ENCODE data around the gene KLRG1. TPM values are rescaled to one million over a fixed set of nuclear protein-coding genes. Genes with fewer than 3 reads are reported as not detected.

Gene KLRG1
- total RNA-seq, 1 experiment from 2014 or later: 2.1 TPM

- no peak overlapping the region for H2BK15ac ChIP-seq (ENCODE audit: low read depth, low read length)
- Mint-ChIP-seq H3K9me3 (peaks cover 3% of the 10 kb centered on the region in 2 experiments; a peak in 2 of 5 replicates), H3K27me3 (ENCODE audit: low read depth) (no peaks in the 10 kb centered on the region), H3K4me3 (no peak overlapping the region), H3K4me1 (peaks cover 0 to 6% of the 10 kb centered on the region in 2 experiments; a peak in 2 of 4 replicates), H3K27ac (no peak overlapping the region), H3K36me3 (ENCODE audit: insufficient read depth in 1 of 3, low read depth in 3 of 3) (peaks cover 2 to 4% (median 3%) of the 10 kb centered on the region in 3 experiments; a peak in 3 of 7 replicates)
- H3K4me2 ChIP-seq (ENCODE audit: insufficient read depth, insufficient read length, low read length): no peak overlapping the region
- no peak overlapping the region for H4K91ac ChIP-seq (ENCODE audit: insufficient read length, low read depth, low read length)
- H3K79me2 ChIP-seq (ENCODE audit: insufficient read depth, low read length): no peaks in the 10 kb centered on the region
- no peak overlapping the region for H2BK20ac ChIP-seq (ENCODE audit: low read depth, low read length, poor library complexity, severe bottlenecking)
- H3T11ph ChIP-seq (ENCODE audit: low read length): no peak overlapping the region
- TF ChIP-seq CTCF (conservative IDR thresholded peaks at IDR 0.05): no peak
- H3K4ac ChIP-seq (ENCODE audit: low read depth, low read length): no peak overlapping the region
- H3K14ac ChIP-seq (ENCODE audit: insufficient read depth, low read length): no peak overlapping the region
- WGBS (ENCODE audit: extremely low coverage, insufficient read length, low lambda C conversion rate): no CpG with 5 or more reads among the region's 6 CpGs
- H4K5ac ChIP-seq (ENCODE audit: insufficient read length, low read depth, low read length): no peak overlapping the region
- no peaks in the 10 kb centered on the region for H3K4me1 ChIP-seq (ENCODE audit: insufficient read depth, low read length)
- no peak overlapping the region for H2BK12ac ChIP-seq (ENCODE audit: insufficient read length, low read depth, low read length)
- DNase-seq: no peak
- H3K23me2 ChIP-seq (ENCODE audit: insufficient read length, low read depth, low read length, poor library complexity, severe bottlenecking): no peaks in the 10 kb centered on the region
- H2AK5ac ChIP-seq (ENCODE audit: insufficient read length, low read length): no peak overlapping the region
- H2BK120ac ChIP-seq (ENCODE audit: low read depth, low read length, poor library complexity, severe bottlenecking): no peak overlapping the region
- H2BK5ac ChIP-seq (ENCODE audit: insufficient read length, low read length): no peak overlapping the region
- H4K8ac ChIP-seq (replicated peaks; ENCODE audit: insufficient read length, low read depth, low read length): no peak overlapping the region
- H3K56ac ChIP-seq (ENCODE audit: insufficient read length, low read depth, low read length): no peak overlapping the region
- no peaks in the 10 kb centered on the region for H3K27me3 ChIP-seq (ENCODE audit: insufficient read depth, low read length)
- no peaks in the 10 kb centered on the region for H3K9me3 ChIP-seq (ENCODE audit: control insufficient read depth, low read depth, low read length)
- no peak overlapping the region for H3K23ac ChIP-seq (ENCODE audit: insufficient read length, low read depth, low read length)
- H4K20me1 ChIP-seq (ENCODE audit: control insufficient read depth, insufficient read depth, insufficient read length): no peaks in the 10 kb centered on the region
- H3K27ac ChIP-seq (ENCODE audit: insufficient read length, low read depth, low read length): no peak overlapping the region
- no peak overlapping the region for H3K18ac ChIP-seq (ENCODE audit: insufficient read length, low read depth, low read length)
- H3K79me1 ChIP-seq (ENCODE audit: insufficient read depth, low read depth, low read length, poor library complexity, severe bottlenecking): no peaks in the 10 kb centered on the region
- no peak overlapping the region for H2AFZ ChIP-seq (ENCODE audit: low read length)
- H3K9ac ChIP-seq (ENCODE audit: extremely low read depth, insufficient read length, low read length): no peak overlapping the region
Measured at GRCh38 chr12:9036227-9036626, 46.9 kb downstream of the KLRG1 start.
